Sigmoid colon (tissue), 4 donors: ENCODE data around the gene SSTR4.

Experiments
- CTCF ChIP-seq, 4 experiments: fragments of 450-650 bp in 3 of 4; fragments of 200-600 bp in 1 of 4; IDR thresholded peaks; one replicate each; pipeline ENCODE4 v1.5.1; 2016 to 2019; ENCODE audit warnings: antibody characterized with exemption in 4 of 4, mild to moderate bottlenecking in 3 of 4, moderate library complexity in 2 of 4
- EP300 ChIP-seq, 4 donors: sonication (generic); formaldehyde crosslinking; IDR thresholded peaks; one replicate each; pipeline ENCODE4 v1.6.1; 2017; ENCODE audit warnings: antibody characterized with exemption in 4 of 4
- POLR2A ChIP-seq, 2 donors: fragments of 450-650 bp; IDR thresholded peaks; one replicate each; pipeline ENCODE4 v1.6.1; 2016; ENCODE audit warnings: antibody characterized with exemption in 2 of 2, mild to moderate bottlenecking in 2 of 2, moderate library complexity in 2 of 2
- POLR2AphosphoS5 ChIP-seq, 4 donors: sonication (generic); formaldehyde crosslinking; IDR thresholded peaks; one replicate each; pipeline ENCODE4 v1.6.1; 2017; ENCODE audit warnings: antibody characterized with exemption in 4 of 4

GRCh38 chr20:23059001-23059400, 23.9 kb downstream of the SSTR4 start:
- no peak for TF ChIP-seq CTCF (IDR thresholded peaks at IDR 0.05)
- TF ChIP-seq POLR2A (IDR thresholded peaks at IDR 0.05) = no peak
- no peak for TF ChIP-seq POLR2AphosphoS5 (IDR thresholded peaks at IDR 0.05)
- TF ChIP-seq EP300 (IDR thresholded peaks at IDR 0.05) = no peak
